Right hindlimb (tissue), 1 donor: ENCODE results near the gene PTPRZ1.

Experiments used
- DNase-seq: peaks from one replicate; pipeline ENCODE4 v3.0.0-alpha.2; 2018

PTPRZ1 gene

GRCh38 chr7:121960678-121961077 is 87.7 kb downstream of the PTPRZ1 start:
- no peak for DNase-seq

GRCh38 chr7:121961089-121961867 is 88.3 kb downstream of the PTPRZ1 start:
- no peak for DNase-seq

GRCh38 chr7:121966276-121966934 is 93.4 kb downstream of the PTPRZ1 start:
- DNase-seq = no peak

GRCh38 chr7:121966935-121967332 is 94.0 kb downstream of the PTPRZ1 start:
- no peak for DNase-seq

GRCh38 chr7:121985476-121986030 is 112.6 kb downstream of the PTPRZ1 start:
- DNase-seq = no peak

GRCh38 chr7:121992068-121992467 is 119.1 kb downstream of the PTPRZ1 start:
- DNase-seq = no peak

- peak; percentile 43 for DNase-seq
These were observed 121.9 kb downstream of the PTPRZ1 start for GRCh38 chr7:121994625-121995410.

- no peak for DNase-seq
These were observed 133.7 kb downstream of the PTPRZ1 start for GRCh38 chr7:122006687-122007086.

GRCh38 chr7:122010116-122010515 is 137.2 kb downstream of the PTPRZ1 start:
- DNase-seq = no peak

GRCh38 chr7:122013065-122013464 is 140.1 kb downstream of the PTPRZ1 start:
- DNase-seq = no peak

GRCh38 chr7:122013630-122014029 is 140.7 kb downstream of the PTPRZ1 start:
- no peak for DNase-seq

- no peak for DNase-seq
These were observed 141.7 kb downstream of the PTPRZ1 start for GRCh38 chr7:122014697-122015096.

GRCh38 chr7:122018032-122018431 is 145.1 kb downstream of the PTPRZ1 start:
- no peak for DNase-seq

- DNase-seq = no peak
These were observed 154.1 kb downstream of the PTPRZ1 start for GRCh38 chr7:122027058-122027457.

GRCh38 chr7:122033641-122034040 is 160.7 kb downstream of the PTPRZ1 start:
- no peak for DNase-seq

- no peak for DNase-seq
These were observed 162.9 kb downstream of the PTPRZ1 start for GRCh38 chr7:122035876-122036275.

- no peak for DNase-seq
These were observed 165.2 kb downstream of the PTPRZ1 start for GRCh38 chr7:122038134-122038533.

GRCh38 chr7:122038904-122039303 is 165.9 kb downstream of the PTPRZ1 start:
- DNase-seq = no peak

- no peak for DNase-seq
These were observed 167.2 kb downstream of the PTPRZ1 start for GRCh38 chr7:122040147-122040546.

GRCh38 chr7:122046402-122046801 is 173.4 kb downstream of the PTPRZ1 start:
- no peak for DNase-seq

GRCh38 chr7:122054393-122054792 is 181.4 kb downstream of the PTPRZ1 start:
- no peak for DNase-seq

GRCh38 chr7:122055073-122055472 is 182.1 kb downstream of the PTPRZ1 start:
- no peak for DNase-seq

GRCh38 chr7:122056977-122057376 is 184.0 kb downstream of the PTPRZ1 start:
- no peak for DNase-seq
